ENCODE results near the gene SMIM5.

- TF ChIP-seq CTCF (IDR thresholded peaks at IDR 0.05), result no peak
- TF ChIP-seq MYC (IDR thresholded peaks at IDR 0.05; ENCODE audit: borderline replicate concordance, low read length), result no peak
- TF ChIP-seq NFE2L2 (conservative IDR thresholded peaks at IDR 0.05; ENCODE audit: low read length), result no peak
- no peak for TF ChIP-seq EHF (CRISPR knock-in tag; IDR thresholded peaks at IDR 0.05)
- no peak for TF ChIP-seq KDM1A (IDR thresholded peaks at IDR 0.05; ENCODE audit: low read depth)
- TF ChIP-seq USF2 (IDR thresholded peaks at IDR 0.05), result no peak
- no peak for TF ChIP-seq PHF8 (IDR thresholded peaks at IDR 0.05; ENCODE audit: borderline replicate concordance, low read depth)
- no peak for TF ChIP-seq MAX (IDR thresholded peaks at IDR 0.05)
- TF ChIP-seq ZNF302 (CRISPR knock-in tag; IDR thresholded peaks at IDR 0.05), result no peak
- TF ChIP-seq NR3C1 (IDR thresholded peaks at IDR 0.05), result no peak
- TF ChIP-seq EP300 (IDR thresholded peaks at IDR 0.05), result no peak
- TF ChIP-seq POLR2A (IDR thresholded peaks at IDR 0.05; ENCODE audit: low read length), result no peak
- TF ChIP-seq SMC3 (IDR thresholded peaks at IDR 0.05), result no peak
- TF ChIP-seq, protein P1, sequence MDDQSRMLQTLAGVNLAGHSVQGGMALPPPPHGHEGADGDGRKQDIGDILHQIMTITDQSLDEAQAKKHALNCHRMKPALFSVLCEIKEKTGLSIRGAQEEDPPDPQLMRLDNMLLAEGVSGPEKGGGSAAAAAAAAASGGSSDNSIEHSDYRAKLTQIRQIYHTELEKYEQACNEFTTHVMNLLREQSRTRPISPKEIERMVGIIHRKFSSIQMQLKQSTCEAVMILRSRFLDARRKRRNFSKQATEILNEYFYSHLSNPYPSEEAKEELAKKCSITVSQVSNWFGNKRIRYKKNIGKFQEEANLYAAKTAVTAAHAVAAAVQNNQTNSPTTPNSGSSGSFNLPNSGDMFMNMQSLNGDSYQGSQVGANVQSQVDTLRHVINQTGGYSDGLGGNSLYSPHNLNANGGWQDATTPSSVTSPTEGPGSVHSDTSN (IDR thresholded peaks at IDR 0.05), result no peak
Measured at GRCh38 chr17:75637143-75637538, 3.9 kb downstream of the SMIM5 start.
